Epithelial cell of proximal tubule (primary cell): ENCODE measurements around the gene WDCP. TPM values are rescaled to one million over a fixed set of nuclear protein-coding genes. Genes with fewer than 3 reads are reported as not detected.

Experiments
- DNase-seq: peaks from one replicate; pipeline ENCODE4 v3.0.0-alpha.2; 2011; ENCODE audit warnings: low read depth
- H3K4me3 ChIP-seq: 2 replicates; pipeline ENCODE4 v1.5.1; 2011; ENCODE audit warnings: low read depth, mild to moderate bottlenecking, low read length
- CTCF ChIP-seq: conservative IDR thresholded peaks from 2 replicates; pipeline ENCODE4 v1.5.1; 2012; ENCODE audit warnings: low read depth, mild to moderate bottlenecking, low read length
- total RNA-seq: library from RNA; depleted of rRNA; stranded (reverse); fragments of >200 nt; gene quantifications from 2 replicates; pipeline ENCODE4 v1.2.3, GENCODE V29; 2015

Gene WDCP
- total RNA-seq, 1 donor from 2014 or later: 7.7 TPM

GRCh38 chr2:24038786-24039499 is 8.2 kb downstream of the WDCP start:
- DNase-seq: no peak
- no peak overlapping the region for H3K4me3 ChIP-seq
- no peak for TF ChIP-seq CTCF

GRCh38 chr2:24026233-24026632 is 21.0 kb downstream of the WDCP start:
- H3K4me3 ChIP-seq: no peak overlapping the region
- no peak for TF ChIP-seq CTCF
- DNase-seq: no peak

GRCh38 chr2:24024996-24025663 is 22.1 kb downstream of the WDCP start:
- H3K4me3 ChIP-seq: no peak overlapping the region
- no peak for TF ChIP-seq CTCF
- no peak for DNase-seq

GRCh38 chr2:24024018-24024417 is 23.2 kb downstream of the WDCP start:
- no peak for TF ChIP-seq CTCF
- DNase-seq: no peak
- no peak overlapping the region for H3K4me3 ChIP-seq

GRCh38 chr2:24022975-24023575 is 24.1 kb downstream of the WDCP start:
- no peak for DNase-seq
- H3K4me3 ChIP-seq: no peak overlapping the region
- no peak for TF ChIP-seq CTCF

GRCh38 chr2:24022324-24022974 is 24.7 kb downstream of the WDCP start:
- no peak for TF ChIP-seq CTCF
- H3K4me3 ChIP-seq: no peak overlapping the region
- DNase-seq: no peak
